GM12801 (cell line): ENCODE measurements around the gene PNPLA6.

Experiments used
- CTCF ChIP-seq: IDR thresholded peaks from one replicate; pipeline ENCODE4 v1.5.1; 2011; ENCODE audit warnings: control low read depth; ENCODE audit not compliant: insufficient read length; ENCODE audit errors: extremely low read depth

PNPLA6 gene

DNA sequence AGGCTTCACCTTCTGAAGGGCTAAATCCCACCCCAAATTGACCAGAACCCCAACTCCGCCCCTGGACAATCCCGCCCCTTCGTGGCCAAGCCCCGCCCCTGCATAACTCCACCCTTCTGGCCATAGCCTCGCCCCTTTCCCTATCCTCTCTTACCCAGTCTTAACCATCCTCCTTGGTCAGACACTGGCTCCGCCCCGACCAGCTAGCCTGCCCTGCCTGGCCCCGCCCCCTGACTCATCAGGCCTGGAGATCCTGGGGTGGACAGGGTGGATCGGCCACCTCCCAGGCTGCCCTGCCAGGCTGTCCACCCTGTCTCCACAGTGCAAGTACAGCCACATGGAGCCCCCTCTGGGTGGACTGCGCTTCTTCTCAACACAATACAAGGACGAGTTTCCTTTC lies 27.6 kb upstream of the PNPLA6 start:
- TF ChIP-seq CTCF: no peak

DNA sequence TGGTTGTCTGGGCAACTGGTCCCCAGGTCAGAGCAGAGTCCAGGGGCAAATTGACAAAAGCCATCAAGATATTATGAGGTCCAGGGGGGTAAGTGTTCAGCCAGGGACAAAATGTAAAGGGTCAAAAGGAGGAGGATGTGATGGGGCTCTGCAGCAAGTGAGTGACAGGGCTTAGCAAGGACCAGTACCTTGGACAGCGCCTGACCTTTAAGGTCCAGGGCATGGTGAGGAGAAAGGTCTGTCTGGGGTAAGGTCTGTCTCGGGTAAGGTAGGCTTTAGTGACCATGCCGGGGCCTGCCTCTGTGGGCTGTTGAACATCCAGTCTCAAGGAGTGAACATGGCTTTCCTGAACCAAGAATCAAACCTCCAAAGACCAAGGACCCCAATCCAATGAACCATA lies 25.9 kb upstream of the PNPLA6 start:
- no peak for TF ChIP-seq CTCF

DNA sequence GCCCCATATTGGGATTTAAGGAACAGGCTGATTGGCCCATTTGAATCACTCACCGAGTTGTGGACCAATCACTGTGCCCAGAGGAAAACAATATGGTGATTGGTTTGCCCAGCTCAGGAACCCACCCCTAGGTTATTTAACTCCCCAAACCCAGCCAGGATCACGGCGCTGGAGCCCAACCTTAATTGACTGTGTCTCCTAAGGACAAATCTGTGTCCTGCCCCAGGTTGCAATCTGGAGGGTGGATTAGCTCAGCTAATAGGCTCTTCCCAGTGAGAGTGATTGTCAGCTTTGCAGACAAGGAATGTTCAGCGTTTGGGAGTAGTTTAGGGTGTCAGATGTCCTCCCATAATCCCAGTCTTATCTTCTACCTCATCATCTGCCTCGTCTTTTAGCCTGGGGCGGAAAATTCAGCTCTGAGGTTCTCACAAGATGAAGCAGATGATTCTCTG lies 23.1 kb upstream of the PNPLA6 start:
- TF ChIP-seq CTCF: no peak

GRCh38 chr19:7513809-7514642 lies 21.5 kb upstream of the PNPLA6 start:
- no peak for TF ChIP-seq CTCF

DNA sequence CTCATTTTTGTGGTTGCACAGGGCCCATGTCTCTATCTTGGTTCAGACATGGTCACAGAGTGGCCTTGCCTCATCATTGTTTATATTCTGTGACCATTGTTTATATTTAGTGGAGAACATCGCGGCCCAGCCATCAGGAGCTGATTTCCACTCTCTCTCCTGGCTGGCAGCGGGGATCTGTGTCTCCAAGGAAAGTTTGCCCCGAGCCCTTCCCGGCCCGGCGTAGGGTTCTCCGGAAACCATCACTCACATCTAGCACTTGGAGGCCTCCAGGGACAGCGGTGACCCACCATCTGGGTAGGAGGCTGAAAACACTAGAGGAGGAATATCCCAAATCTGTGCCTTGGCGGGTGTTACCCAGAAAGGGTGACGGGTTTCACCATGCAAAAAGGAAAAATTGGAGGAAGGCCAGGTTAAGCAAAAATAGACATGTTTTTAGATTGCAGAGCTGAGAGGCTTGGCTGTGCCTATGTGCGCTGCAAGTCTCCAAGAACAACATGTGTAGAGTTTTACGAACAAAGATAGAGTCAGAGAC lies 20.3 kb upstream of the PNPLA6 start:
- no peak for TF ChIP-seq CTCF

DNA sequence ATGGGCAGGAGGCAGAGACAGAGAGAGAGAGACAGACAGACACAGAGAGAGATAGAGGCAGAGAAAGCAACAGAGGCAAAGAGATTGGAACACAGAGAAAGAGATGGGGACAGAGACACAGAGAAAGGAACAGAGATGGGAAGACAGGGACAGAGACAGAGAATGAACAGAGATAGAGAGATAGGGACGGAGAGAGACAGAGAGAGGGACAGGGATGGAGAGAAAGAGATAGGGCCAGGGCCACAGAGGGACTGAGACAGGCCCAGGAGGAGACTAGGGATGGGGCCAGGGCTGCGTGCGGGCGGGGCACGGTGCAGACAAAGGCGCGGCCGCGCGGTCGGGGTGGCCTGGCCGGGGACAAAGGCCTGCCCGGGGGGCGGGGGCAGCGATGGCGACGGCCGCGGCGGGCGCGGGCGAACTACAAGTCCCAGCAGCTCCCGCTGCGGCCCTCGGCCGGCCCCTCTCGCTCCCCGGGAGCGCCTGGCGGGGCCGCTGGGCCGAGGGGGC lies 19.8 kb upstream of the PNPLA6 start, which contains the start of gene ZNF358:
Gene ZNF358 (plus strand): TSS at position 459 of the 507 bp plus-strand sequence. CDS start 3,140 bp downstream, outside the sequence.
- no peak for TF ChIP-seq CTCF

DNA sequence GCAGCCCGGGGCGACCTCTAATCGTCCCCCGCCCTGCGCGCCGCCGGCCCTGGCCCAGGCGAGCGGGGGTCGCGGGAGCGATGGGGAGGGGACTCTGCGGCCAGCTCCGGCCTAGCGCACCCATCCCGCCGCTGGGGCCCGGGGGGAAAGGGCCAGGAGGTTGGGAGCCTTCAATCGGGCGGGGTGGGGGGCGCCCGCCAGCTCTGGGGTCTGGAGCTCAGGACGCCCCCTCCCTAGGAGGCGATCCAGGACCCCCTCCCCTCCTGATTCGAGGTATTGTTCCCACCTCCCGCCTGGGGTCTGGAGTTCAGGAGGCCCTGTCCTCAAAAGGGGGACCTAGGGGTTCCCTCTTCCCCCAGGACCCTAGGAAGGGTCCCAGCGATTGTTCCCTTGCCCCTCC lies 19.2 kb upstream of the PNPLA6 start:
- TF ChIP-seq CTCF: no peak
